ENCODE results near the gene RBM19.

- TF ChIP-seq, protein P1, sequence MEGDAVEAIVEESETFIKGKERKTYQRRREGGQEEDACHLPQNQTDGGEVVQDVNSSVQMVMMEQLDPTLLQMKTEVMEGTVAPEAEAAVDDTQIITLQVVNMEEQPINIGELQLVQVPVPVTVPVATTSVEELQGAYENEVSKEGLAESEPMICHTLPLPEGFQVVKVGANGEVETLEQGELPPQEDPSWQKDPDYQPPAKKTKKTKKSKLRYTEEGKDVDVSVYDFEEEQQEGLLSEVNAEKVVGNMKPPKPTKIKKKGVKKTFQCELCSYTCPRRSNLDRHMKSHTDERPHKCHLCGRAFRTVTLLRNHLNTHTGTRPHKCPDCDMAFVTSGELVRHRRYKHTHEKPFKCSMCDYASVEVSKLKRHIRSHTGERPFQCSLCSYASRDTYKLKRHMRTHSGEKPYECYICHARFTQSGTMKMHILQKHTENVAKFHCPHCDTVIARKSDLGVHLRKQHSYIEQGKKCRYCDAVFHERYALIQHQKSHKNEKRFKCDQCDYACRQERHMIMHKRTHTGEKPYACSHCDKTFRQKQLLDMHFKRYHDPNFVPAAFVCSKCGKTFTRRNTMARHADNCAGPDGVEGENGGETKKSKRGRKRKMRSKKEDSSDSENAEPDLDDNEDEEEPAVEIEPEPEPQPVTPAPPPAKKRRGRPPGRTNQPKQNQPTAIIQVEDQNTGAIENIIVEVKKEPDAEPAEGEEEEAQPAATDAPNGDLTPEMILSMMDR (conservative IDR thresholded peaks at IDR 0.05 in 1 of 2, IDR thresholded peaks at IDR 0.05 in 1 of 2; ENCODE audit: extremely low read depth in 1 of 2, insufficient read depth in 1 of 2, low read depth in 1 of 2, low read length in 2 of 2): no peak
- TF ChIP-seq EZH2 (IDR thresholded peaks at IDR 0.05; ENCODE audit: borderline replicate concordance, low read length): no peak
Observed at GRCh38 chr12:113892556-113892955, 73.6 kb downstream of the RBM19 start.
